NCI-H1417 treated with DMSO at 0.1 percent for 48 hours (cell line): Measurements from ENCODE around the gene SDR9C7.

ENCODE experiments used
- DNase-seq: peaks from one replicate; lab custom pipeline; 2025; lab: John Stamatoyannopoulos, UW

SDR9C7 gene

GRCh38 chr12:56877195-56878009 lies 56.8 kb downstream of the SDR9C7 start:
- no peak for DNase-seq

- DNase-seq: no peak
Measured at GRCh38 chr12:56874821-56875220, 59.4 kb downstream of the SDR9C7 start.

- no peak for DNase-seq
Measured at GRCh38 chr12:56873382-56873781, 60.8 kb downstream of the SDR9C7 start.
